Ovary (tissue), 3 donors: ENCODE data around the gene CD200.

ENCODE experiments used
- CTCF ChIP-seq, 3 donors: fragments of 450-650 bp in 2 of 3; fragments of 200-600 bp in 1 of 3; IDR thresholded peaks; one replicate each; pipeline versions ENCODE4 v1.5.1 to v1.8.0; 2016 to 2022; ENCODE audit warnings: antibody characterized with exemption in 3 of 3, mild to moderate bottlenecking in 1 of 3
- EP300 ChIP-seq: sonication (generic); formaldehyde crosslinking; IDR thresholded peaks from one replicate; pipeline ENCODE4 v1.6.1; 2017; ENCODE audit warnings: antibody characterized with exemption
- POLR2A ChIP-seq: fragments of 450-650 bp; IDR thresholded peaks from one replicate; pipeline ENCODE4 v1.6.1; 2017; ENCODE audit warnings: antibody characterized with exemption, mild to moderate bottlenecking, moderate library complexity
- donor health status: DM: no; HTN: no; CAD: no.

GRCh38 chr3:112353365-112353764, 20.4 kb downstream of the CD200 start:
- TF ChIP-seq CTCF (IDR thresholded peaks at IDR 0.05), result no peak
- no peak for TF ChIP-seq EP300
- no peak for TF ChIP-seq POLR2A
